ENCODE results near the gene SLFN12L.

DNA sequence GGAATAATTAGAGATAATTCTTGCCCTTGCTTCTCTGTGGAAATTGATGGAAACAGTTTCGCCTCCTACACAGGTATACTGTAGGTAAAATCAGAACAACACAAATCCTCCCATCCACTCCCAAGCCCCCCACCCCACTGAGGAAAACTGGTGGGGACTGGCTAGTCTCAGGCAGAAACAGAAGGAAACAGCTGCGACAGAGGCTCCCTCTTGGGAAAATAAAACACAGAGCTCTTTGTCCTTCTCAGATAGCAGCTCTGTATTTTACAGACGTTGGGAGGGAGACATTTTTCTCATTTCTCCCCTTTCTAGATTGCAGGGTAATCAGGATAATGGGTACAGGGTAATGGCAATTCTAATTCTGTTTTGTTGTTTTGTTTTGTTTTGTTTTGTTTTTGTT, 90.0 kb downstream of the SLFN12L start:
- TF ChIP-seq POLR2A (IDR thresholded peaks at IDR 0.05) (no peak), CTCF (IDR thresholded peaks at IDR 0.05 in 4 of 5, conservative IDR thresholded peaks at IDR 0.05 in 1 of 5) (no peak)
